ENCODE measurements around the gene CCSAP.

GRCh38 chr1:229341774-229342655 lies 832 bp downstream of the CCSAP start:
- TF ChIP-seq POLR2A (IDR thresholded peaks at IDR 0.05; ENCODE audit: low read length) (peak; percentile 43), GATA1 (IDR thresholded peaks at IDR 0.05; ENCODE audit: low read depth, low read length) (no peak)

Data from erythroblast (primary cell).